OCI-LY3 (cell line): ENCODE measurements around the gene SPPL3.

Source experiments
- CTCF ChIP-seq: fragments of 200-600, 300-600 bp; sonication (generic); IDR thresholded peaks from 2 replicates; pipeline ENCODE4 v1.5.1; 2014; ENCODE audit warnings: antibody characterized with exemption, low read length, low read depth
- EZH2phosphoT487 ChIP-seq: fragments of 200-600 bp; shearing (Covaris generic); IDR thresholded peaks from 2 replicates; pipeline ENCODE4 v1.6.1; 2018; ENCODE audit warnings: antibody characterized with exemption, mixed run types, low read depth

GRCh38 chr12:120814903-120815429 is 89.2 kb downstream of the SPPL3 start:
- TF ChIP-seq EZH2phosphoT487: no peak
- no peak for TF ChIP-seq CTCF
